ENCODE measurements around the gene BOK. TPM values are rescaled to one million over a fixed set of nuclear protein-coding genes. Genes with fewer than 3 reads are reported as not detected.
"Not testable (repeated sequence)": the region's sequence is repeated elsewhere in the genome, so short reads cannot be mapped to it uniquely, and the experiment has no call there.

BOK gene
- total RNA-seq, 1 donor from 2014 or later = 76.8 TPM

GRCh38 chr2:241571821-241572620, 13.5 kb downstream of the BOK start:
- no peak for DNase-seq (ENCODE audit: low spot score)

- DNase-seq (ENCODE audit: low spot score) = not testable (repeated sequence)
These were observed 14.5 kb downstream of the BOK start for GRCh38 chr2:241572915-241573651.

DNA sequence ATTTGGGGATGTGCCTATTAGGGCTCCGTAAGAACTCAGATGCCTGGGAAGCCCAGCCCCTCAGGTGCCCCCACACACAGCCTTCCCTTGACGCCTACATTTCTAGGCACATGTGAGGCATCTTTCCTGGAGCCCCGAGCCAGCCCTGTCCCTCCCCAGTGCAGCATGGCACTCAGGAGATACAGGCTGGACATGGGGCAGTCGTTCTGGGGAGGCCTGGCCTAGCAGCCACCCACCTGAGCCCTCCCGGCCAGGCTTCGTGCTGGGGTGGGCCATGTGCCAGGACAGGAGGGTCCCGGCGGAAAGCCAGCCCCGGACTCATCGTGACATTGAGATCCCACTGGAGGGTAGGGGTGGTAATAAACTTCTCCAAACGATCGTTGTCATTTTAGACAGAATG, 15.2 kb downstream of the BOK start:
- no peak for DNase-seq (ENCODE audit: low spot score)

DNA sequence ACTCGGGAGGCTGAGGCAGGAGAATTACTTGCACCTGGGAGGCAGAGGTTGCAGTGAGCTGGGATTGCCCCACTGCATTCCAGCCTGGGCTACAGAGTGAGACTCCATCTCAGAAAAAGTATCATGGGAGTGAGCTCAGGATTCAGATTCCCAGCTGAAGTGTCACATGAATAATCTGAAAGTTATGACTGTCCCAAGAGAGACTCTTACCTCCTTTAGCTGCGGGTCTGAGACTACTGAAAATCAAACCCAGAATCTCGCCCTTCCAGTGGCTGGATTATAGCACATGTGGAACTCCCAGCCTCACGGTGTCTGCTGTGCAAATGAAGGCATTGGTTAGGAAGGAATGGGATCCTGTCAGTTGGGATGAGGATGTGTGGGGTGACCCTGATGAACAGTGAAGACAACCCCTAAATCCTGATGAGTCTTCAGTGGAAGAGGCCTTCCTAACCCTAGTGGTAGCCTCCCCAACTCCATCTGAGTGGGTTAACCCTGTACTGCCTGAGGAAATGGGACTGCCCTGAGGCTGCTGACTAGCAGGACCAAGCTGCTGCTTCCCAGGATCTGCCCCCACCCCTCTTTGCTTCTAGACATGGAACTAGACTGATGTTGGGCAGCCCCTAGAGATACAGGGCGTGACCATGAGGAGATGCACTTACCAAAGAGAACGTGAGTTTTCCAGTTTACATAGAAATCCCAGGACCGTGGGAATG, 16.5 kb downstream of the BOK start:
- no peak for DNase-seq (ENCODE audit: low spot score)

DNA sequence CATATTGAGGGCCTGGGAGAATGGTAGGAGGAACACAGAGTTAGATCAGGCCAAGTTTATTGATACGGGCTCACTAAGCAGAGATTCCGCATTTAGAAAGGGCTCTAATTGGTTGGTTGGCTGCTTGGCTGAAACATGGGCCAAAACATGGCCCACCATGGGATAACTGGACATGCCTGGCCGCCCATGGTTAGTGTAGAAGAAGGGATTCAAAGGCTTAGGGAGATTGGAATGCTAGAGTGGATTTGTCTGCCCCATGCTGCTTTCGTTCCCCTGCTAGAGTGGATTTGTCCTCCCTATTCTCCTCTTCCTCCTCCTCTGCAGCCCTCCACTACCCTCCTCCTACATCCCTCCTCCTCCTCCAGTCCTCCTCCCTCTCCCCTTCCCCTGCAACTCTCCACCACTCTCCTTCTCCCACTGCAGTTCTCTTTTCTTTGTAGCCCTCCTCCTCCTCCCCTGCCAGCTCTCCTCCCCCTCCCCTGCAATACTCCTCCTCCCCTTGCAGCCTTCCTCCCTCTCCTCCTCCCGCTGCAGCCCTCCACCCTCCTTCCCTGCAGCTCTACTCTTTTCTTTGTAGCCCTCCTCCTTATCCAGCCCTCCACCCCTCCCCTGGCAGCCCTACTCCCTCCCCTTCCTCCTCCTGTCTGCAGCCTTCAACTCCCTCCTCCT, 17.2 kb downstream of the BOK start:
- DNase-seq (ENCODE audit: low spot score) = no peak

DNA sequence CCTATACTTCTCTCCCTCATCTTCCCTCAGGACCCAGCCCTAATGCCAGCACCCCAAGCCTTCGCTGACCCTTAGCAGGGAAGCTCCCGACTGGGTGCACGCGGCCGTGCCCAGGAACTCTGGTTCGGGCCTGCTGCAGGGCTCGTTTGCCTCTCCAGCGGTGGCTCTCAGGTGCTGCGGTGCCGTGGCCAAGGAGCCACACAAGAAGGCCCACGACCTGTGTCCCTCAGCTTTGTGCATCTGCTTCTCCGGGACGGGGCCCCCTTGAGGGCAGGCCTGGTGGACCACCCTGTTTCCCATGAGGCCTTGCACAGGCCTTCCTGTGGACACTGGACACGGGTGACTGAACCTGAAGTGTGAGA, 17.7 kb downstream of the BOK start:
- DNase-seq (ENCODE audit: low spot score) = no peak

GRCh38 chr2:241577413-241578122, 19.0 kb downstream of the BOK start:
- no peak for DNase-seq (ENCODE audit: low spot score)

DNA sequence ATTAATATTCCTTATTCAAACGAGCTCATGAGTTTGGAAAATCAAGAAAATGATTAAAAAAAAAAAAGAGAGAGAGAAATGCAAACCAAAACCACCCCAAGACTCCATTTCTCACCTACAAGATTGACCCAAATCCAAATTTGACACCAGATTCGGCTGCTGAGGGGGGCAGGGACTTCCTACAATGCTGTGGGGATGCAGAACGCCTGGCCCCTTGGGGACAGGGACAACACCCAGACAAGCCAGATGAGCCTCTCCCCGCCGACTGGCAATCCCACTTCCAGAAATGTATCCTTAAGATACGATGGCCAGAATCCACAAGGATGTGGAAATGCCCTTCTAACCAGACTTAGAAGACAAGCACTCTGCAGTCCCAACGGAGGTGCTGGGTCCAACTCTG, 20.7 kb downstream of the BOK start:
- DNase-seq (ENCODE audit: low spot score) = no peak

- DNase-seq (ENCODE audit: low spot score) = no peak
These were observed 23.8 kb downstream of the BOK start for GRCh38 chr2:241582328-241582727.

- DNase-seq (ENCODE audit: low spot score) = no peak
These were observed 24.3 kb downstream of the BOK start for GRCh38 chr2:241582806-241583205.

GRCh38 chr2:241584436-241584835, 25.9 kb downstream of the BOK start:
- peak; percentile 82 for DNase-seq (ENCODE audit: low spot score)

GRCh38 chr2:241586564-241587264, 28.2 kb downstream of the BOK start:
- no peak for DNase-seq (ENCODE audit: low spot score)

- not testable (repeated sequence) for DNase-seq (ENCODE audit: low spot score)
These were observed 31.3 kb downstream of the BOK start for GRCh38 chr2:241589863-241590262.

DNA sequence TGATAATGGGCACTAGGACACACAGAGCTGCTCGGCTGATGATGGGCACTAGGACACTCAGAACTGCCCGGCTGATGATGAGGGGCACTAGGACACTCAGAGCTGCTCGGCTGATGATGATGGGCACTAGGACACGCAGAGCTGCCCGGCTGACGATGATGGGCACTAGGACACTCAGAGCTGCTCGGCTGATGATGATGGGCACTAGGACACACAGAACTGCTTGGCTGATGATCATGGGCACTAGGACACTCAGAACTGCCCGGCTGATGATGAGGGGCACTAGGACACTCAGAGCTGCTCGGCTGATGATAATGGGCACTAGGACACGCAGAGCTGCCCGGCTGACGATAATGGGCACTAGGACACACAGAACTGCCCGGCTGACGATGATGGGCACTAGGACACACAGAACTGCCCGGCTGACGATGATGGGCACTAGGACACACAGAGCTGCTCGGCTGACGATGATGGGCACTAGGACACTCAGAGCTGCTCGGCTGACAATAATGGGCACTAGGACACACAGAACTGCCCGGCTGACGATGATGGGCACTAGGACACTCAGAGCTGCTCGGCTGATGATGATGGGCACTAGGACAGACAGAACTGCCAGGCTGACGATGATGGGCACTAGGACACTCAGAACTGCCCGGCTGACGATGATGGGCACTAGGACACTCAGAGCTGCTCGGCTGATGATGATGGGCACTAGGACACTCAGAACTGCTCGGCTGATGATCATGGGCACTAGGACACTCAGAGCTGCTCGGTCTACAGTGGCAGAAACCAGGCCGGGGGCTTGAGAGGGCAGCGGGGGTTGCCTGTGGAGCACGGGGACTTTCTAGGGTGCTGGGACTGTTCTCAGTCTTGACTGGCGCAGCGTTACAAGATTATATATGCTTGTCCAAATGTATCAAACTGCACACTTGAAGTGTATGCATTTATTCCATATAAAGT, 32.2 kb downstream of the BOK start:
- not testable (repeated sequence) for DNase-seq (ENCODE audit: low spot score)

- DNase-seq (ENCODE audit: low spot score) = no peak
These were observed 33.7 kb downstream of the BOK start for GRCh38 chr2:241592126-241592845.

DNA sequence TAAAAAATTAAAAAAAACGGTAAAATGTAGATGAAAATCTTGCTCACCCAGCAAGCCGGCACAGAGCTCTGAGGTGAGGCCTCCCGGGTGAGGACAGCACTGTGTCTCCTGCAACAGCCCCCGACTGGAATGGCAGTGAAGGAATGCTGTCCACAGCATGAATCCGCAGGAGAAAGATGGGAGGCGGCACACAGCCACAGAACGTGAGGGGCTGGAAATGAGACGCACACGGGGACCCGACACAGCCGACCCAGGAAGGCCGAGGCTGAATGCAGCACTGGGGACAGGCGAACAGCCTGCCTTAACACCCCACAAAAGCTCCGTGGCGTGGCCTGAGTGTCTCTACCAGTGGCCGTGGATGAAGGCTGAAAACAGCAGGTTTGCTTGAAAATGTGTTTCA, 34.7 kb downstream of the BOK start:
- no peak for DNase-seq (ENCODE audit: low spot score)

DNA sequence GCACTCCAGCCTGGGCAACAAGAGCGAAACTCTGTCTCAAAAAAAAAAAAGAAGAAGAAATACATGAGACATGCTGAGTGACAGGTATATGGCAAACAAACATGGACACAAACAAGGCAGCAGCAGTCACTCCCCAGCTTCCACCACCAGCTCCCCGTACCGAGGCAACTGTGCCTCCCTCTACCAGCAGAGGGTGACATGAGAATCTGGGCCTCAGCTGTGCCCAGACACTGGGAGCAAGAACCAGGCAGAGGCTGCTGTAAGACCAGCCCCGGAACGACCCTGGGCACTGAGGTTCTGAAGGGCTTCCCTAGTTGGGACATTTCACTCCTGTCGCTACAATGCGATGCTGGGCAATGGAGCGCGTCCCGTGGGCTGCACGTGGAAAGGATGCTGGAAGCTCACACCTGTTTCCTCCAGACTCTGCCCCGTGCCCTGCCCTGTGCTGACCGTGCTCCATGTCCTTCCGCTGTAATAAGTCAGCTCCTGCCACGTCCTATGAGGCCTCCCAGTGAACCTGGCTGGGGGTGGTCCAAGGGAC, 37.1 kb downstream of the BOK start:
- DNase-seq (ENCODE audit: low spot score) = no peak

- DNase-seq (ENCODE audit: low spot score) = no peak
These were observed 39.0 kb downstream of the BOK start for GRCh38 chr2:241597561-241597960.

DNA sequence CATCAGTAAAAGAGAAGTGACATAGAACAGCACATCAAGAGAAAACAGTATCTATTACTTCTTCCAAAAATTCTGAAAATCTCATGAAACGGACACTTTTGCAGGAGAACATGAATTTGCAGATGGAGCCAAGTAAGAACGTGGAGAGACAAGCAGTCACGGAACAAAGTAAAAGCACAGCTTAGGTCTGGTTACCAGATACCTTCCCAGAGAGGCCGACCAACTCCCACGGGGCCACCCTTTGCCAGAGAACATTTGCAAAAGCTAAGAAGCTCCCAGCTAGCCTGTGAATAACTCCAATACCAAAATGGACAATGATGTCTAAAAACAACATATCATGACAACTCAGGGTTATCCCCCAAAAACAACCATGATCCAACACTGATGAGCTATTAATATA, 39.5 kb downstream of the BOK start:
- DNase-seq (ENCODE audit: low spot score) = no peak
